B cell (primary cell): ENCODE data around the gene RTBDN. TPM values are rescaled to one million over a fixed set of nuclear protein-coding genes. Genes with fewer than 3 reads are reported as not detected.
A peak's percentile ranks its signal among the peaks of the same experiment; 100 is the strongest.

Experiments used
- ATAC-seq: fragments of 200-7000 bp; cut with Tn5 transposase; one replicate; pipeline ENCODE4 v1.10.0; 2021; ENCODE audit warnings: low read depth, mild to moderate bottlenecking, moderate number of reproducible peaks, moderate library complexity
- CTCF ChIA-PET: fragments of 350-600 bp; sonication (Branson Sonifier 250); formaldehyde crosslinking; loops from one replicate; lab custom pipeline; 2021; ENCODE audit warnings: antibody characterized with exemption, inconsistent platforms; lab: Charles Lee
- POLR2A ChIA-PET: fragments of 350-600 bp; sonication (Branson Sonifier 250); formaldehyde crosslinking; loops from one replicate; lab custom pipeline; 2021; ENCODE audit warnings: antibody characterized with exemption; lab: Charles Lee
- DNase-seq: peaks from one replicate; pipeline ENCODE4 v3.0.0; 2013
- H2AFZ ChIP-seq: 2 replicates; pipeline ENCODE4 v1.6.1; 2012; ENCODE audit warnings: mild to moderate bottlenecking, low read depth, low read length; ENCODE audit not compliant: insufficient read depth, poor library complexity, severe bottlenecking
- H3K27ac ChIP-seq, 2 donors: 1 replicate in 1 of 2; 2 replicates in 1 of 2; pipeline ENCODE4 v1.5.1; 2012 to 2013; ENCODE audit warnings: low read length in 2 of 2, mild to moderate bottlenecking in 2 of 2, moderate library complexity in 1 of 2
- H3K27me3 ChIP-seq, 4 experiments: fragments of 200-600 bp in 1 of 4; sonication (generic) in 1 of 4; replicated peaks in 1 of 4; 1 replicate in 2 of 4; 2 replicates in 2 of 4; pipeline versions ENCODE4 v1.6.1 to v1.7.0; 2013 to 2016; ENCODE audit warnings: low read length in 3 of 4, mild to moderate bottlenecking in 2 of 4, mixed read lengths in 1 of 4, moderate library complexity in 1 of 4; ENCODE audit not compliant: insufficient read depth in 4 of 4, control insufficient read depth in 3 of 4; ENCODE audit errors: control extremely low read depth in 1 of 4
- H3K36me3 ChIP-seq, 2 experiments: replicated peaks in 1 of 2; 1 replicate in 1 of 2; 2 replicates in 1 of 2; pipeline versions ENCODE4 v1.6.1 to v1.7.1; 2013; ENCODE audit warnings: low read length in 1 of 2; ENCODE audit not compliant: insufficient read depth in 2 of 2, control insufficient read depth in 1 of 2; ENCODE audit errors: control extremely low read depth in 1 of 2, extremely low read depth in 1 of 2
- H3K4me1 ChIP-seq, 2 donors: fragments of 200-600 bp in 1 of 2; sonication (generic) in 1 of 2; 1 replicate in 1 of 2; 2 replicates in 1 of 2; pipeline versions ENCODE4 v1.5.1 to v1.6.1; 2013 to 2017; ENCODE audit warnings: low read length in 2 of 2; ENCODE audit not compliant: control insufficient read depth in 2 of 2, insufficient read depth in 2 of 2
- H3K4me2 ChIP-seq: replicated peaks from 2 replicates; pipeline ENCODE3; 2012; ENCODE audit warnings: mild to moderate bottlenecking, low read depth, low read length; ENCODE audit not compliant: poor library complexity, severe bottlenecking
- H3K4me3 ChIP-seq, 5 experiments: fragments of 200-600 bp in 1 of 5; sonication (generic) in 1 of 5; 1 replicate in 3 of 5; 2 replicates in 2 of 5; pipeline versions ENCODE4 v1.5.1 to v1.7.0; 2011 to 2016; ENCODE audit warnings: low read length in 4 of 5, mild to moderate bottlenecking in 4 of 5, low read depth in 2 of 5, control low read depth in 1 of 5, moderate library complexity in 1 of 5; ENCODE audit not compliant: insufficient read depth in 1 of 5; ENCODE audit errors: control extremely low read depth in 1 of 5, extremely low read depth in 1 of 5
- H3K79me2 ChIP-seq: fragments of 200-600 bp; sonication (generic); one replicate; pipeline ENCODE4 v1.6.0; 2016; ENCODE audit warnings: low read length; ENCODE audit not compliant: control insufficient read depth, insufficient read depth
- H3K9ac ChIP-seq: fragments of 200-600 bp; sonication (generic); 2 replicates; pipeline ENCODE4 v1.6.1; 2017; ENCODE audit warnings: mild to moderate bottlenecking, low read length, moderate library complexity
- H3K9me3 ChIP-seq, 3 donors: one replicate each; pipeline versions ENCODE4 v1.6.1 to v1.7.1; 2013; ENCODE audit warnings: low read length in 2 of 3; ENCODE audit not compliant: control insufficient read depth in 2 of 3, insufficient read depth in 1 of 3; ENCODE audit errors: control extremely low read depth in 1 of 3
- H4K20me1 ChIP-seq: 2 replicates; pipeline ENCODE4 v1.6.0; 2012; ENCODE audit warnings: mild to moderate bottlenecking, low read length; ENCODE audit not compliant: insufficient read depth, control insufficient read depth, poor library complexity, severe bottlenecking
- H3K27ac Mint-ChIP-seq: one replicate; pipeline ENCODE4 v1.8.0; 2021; ENCODE audit warnings: mixed read lengths
- H3K27me3 Mint-ChIP-seq: one replicate; pipeline ENCODE4 v1.8.0; 2021; ENCODE audit warnings: mixed read lengths
- H3K4me1 Mint-ChIP-seq: one replicate; pipeline ENCODE4 v1.8.0; 2021; ENCODE audit warnings: mixed read lengths
- H3K4me3 Mint-ChIP-seq: one replicate; pipeline ENCODE4 v1.8.0; 2021; ENCODE audit warnings: mixed read lengths
- H3K9me3 Mint-ChIP-seq: one replicate; pipeline ENCODE4 v1.8.0; 2022; ENCODE audit warnings: mixed read lengths; ENCODE audit not compliant: insufficient read depth
- CTCF ChIP-seq: fragments of 200-600 bp; IDR thresholded peaks from one replicate; pipeline ENCODE4 v1.8.0; 2022; ENCODE audit warnings: antibody characterized with exemption, mild to moderate bottlenecking
- EZH2 ChIP-seq: IDR thresholded peaks from 2 replicates; pipeline ENCODE4 v1.6.1; 2012; ENCODE audit warnings: borderline replicate concordance, low read depth, mild to moderate bottlenecking, moderate library complexity, low read length; ENCODE audit not compliant: insufficient read depth, poor library complexity, severe bottlenecking
- WGBS: methylation state at CpG from one replicate; pipeline ENCODE4 v1.1.5; 2013; ENCODE audit warnings: missing lambda C conversion rate; ENCODE audit not compliant: insufficient coverage; 5-methylcytosine and 5-hydroxymethylcytosine counted together
- intact Hi-C: fragments of 100-400 bp; cut with micrococcal nuclease; formaldehyde crosslinking; loops from one replicate; pipeline ENCODE4 v1.10.0; 2022
- polyA plus RNA-seq: library from polyadenylated mRNA; depleted of rRNA; stranded (reverse); fragments of >200 nt; gene quantifications from 2 replicates; pipeline ENCODE4 v1.2.3, GENCODE V29; 2012
- total RNA-seq, 2 donors: library from RNA; stranded (reverse); fragments of 120-200 nt in 1 of 2; gene quantifications; 1 replicate in 1 of 2; 2 replicates in 1 of 2; pipeline versions ENCODE4 v1.2.3 to v1.2.4, GENCODE V29; 2013 to 2022

RTBDN gene
- total and polyA plus RNA-seq, 2 donors (not counting 1 experiment from before 2014, with no cell fraction given): not detected

DNA sequence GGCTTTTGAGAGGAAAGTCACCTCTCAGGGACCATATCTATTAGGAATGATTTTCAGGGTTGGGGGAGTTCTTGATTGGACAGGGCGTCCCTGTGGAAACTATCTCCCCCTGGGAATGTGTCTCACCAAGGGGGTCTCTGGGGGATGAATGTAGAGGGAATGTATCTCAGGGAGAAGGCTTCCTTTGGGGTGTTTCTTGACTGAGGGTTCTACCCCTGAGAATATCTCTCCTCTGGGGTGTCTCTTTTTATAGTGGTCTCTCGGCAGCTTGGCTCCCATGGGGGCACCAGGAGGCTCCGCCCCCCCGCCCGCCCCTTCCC is 1.0 kb downstream of the RTBDN start:
- Mint-ChIP-seq H3K4me1 (peaks cover 33% of the 10 kb centered on the region), H3K27me3 (peaks cover 74% of the 10 kb centered on the region), H3K4me3 (peak overlapping the region; percentile 69), H3K27ac (peak overlapping the region; percentile 20), H3K9me3 (no peaks in the 10 kb centered on the region)
- Histone ChIP-seq H3K27me3 (peaks cover 3 to 93% (median 70%) of the 10 kb centered on the region in 4 experiments), H2AFZ (no peak overlapping the region), H3K36me3 (no peaks in the 10 kb centered on the region), H3K27ac (no peak overlapping the region), H3K79me2 (no peaks in the 10 kb centered on the region), H3K4me3 (peak overlapping the region in 1 of 5 experiments; percentile 21), H3K9ac (no peak overlapping the region), H4K20me1 (no peaks in the 10 kb centered on the region), H3K4me1 (peaks cover 32 to 53% of the 10 kb centered on the region in 2 donors), H3K4me2 (peak overlapping the region; percentile 95), H3K9me3 (peaks cover 0 to 44% (median 7%) of the 10 kb centered on the region in 3 donors)
- 6% methylated on average over 3 of the region's 5 CpGs for WGBS
- ChIA-PET POLR2A (no interaction called here), CTCF (no interaction called here)
- intact Hi-C loops: no loop called here
- TF ChIP-seq CTCF: no peak
- TF ChIP-seq EZH2: no peak
- ATAC-seq (no peak), DNase-seq (peak; percentile 27)

DNA sequence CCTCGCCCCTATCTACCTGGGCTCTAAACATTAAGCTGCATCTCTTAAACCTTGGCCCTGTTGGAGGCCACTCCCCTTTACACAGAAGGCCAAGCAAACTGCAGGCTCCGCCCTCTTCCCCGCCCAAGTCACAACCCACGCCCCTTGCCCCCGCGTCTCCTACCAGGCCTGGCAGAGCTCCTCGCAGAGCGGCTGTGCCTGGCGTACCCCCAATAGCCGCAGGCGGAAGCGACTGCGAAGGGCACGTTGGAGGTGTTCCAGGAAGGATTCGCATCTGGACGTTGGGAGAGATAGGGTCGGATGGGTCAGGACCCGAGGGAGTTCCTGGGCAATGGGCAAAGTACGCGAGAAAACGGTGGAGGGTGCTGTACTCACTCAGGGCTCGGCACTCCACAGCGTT is 5.9 kb downstream of the RTBDN start:
- POLR2A ChIA-PET: no interaction called here
- no peak overlapping the region for H3K4me2 ChIP-seq
- no peak for ATAC-seq

More for the DNA sequence above, 5.9 kb downstream of the RTBDN start:
- intact Hi-C loops: no loop called here
- DNase-seq: no peak
- H3K36me3 ChIP-seq: no peaks in the 10 kb centered on the region
- peaks cover 0 to 92% (median 58%) of the 10 kb centered on the region in 4 experiments for H3K27me3 ChIP-seq
- no peaks in the 10 kb centered on the region for H4K20me1 ChIP-seq
- H3K9me3 Mint-ChIP-seq: no peaks in the 10 kb centered on the region
- H3K4me3 Mint-ChIP-seq: no peak overlapping the region
- H3K4me1 ChIP-seq: peaks cover 24 to 36% of the 10 kb centered on the region in 2 donors
- H3K4me3 ChIP-seq: no peak overlapping the region
- H3K4me1 Mint-ChIP-seq: peaks cover 21% of the 10 kb centered on the region
- CTCF ChIA-PET: interaction anchor here (0.7 to 1.2 kb wide), 3 partner anchors 7 to 19 kb away, joined by 3 to 7 read pairs (median 3); no protein-coding TSS in a partner anchor
- H3K79me2 ChIP-seq: no peaks in the 10 kb centered on the region
- peaks cover 0 to 33% (median 0%) of the 10 kb centered on the region in 3 donors for H3K9me3 ChIP-seq
- no peak overlapping the region for H3K27ac ChIP-seq
- H3K27me3 Mint-ChIP-seq: peaks cover 69% of the 10 kb centered on the region
- no peak overlapping the region for H3K27ac Mint-ChIP-seq
- no peak overlapping the region for H3K9ac ChIP-seq
- no peak overlapping the region for H2AFZ ChIP-seq
- WGBS: 9% methylated on average over 23 of the region's 23 CpGs
- no peak for TF ChIP-seq EZH2
